HG03175 (cell line): Measurements from ENCODE around the gene PLEKHA3.
A peak's percentile ranks its signal among the peaks of the same experiment; 100 is the strongest.
"Not testable (repeated sequence)": the region's sequence is repeated elsewhere in the genome, so short reads cannot be mapped to it uniquely, and the experiment has no call there.

Experiments
- ATAC-seq: cut with Tn5 transposase; IDR thresholded peaks from one replicate; pipeline ENCODE4 v1.9.1; 2021; ENCODE audit warnings: mild to moderate bottlenecking, moderate library complexity; ENCODE audit not compliant: unreplicated experiment

PLEKHA3 gene

GRCh38 chr2:178480227-178481181, at the start of gene PLEKHA3:
Gene PLEKHA3, plus strand, starts transcription at chr2:178480457. Its CDS starts 413 bp downstream, at chr2:178480870.
- peak; percentile 58 for ATAC-seq

GRCh38 chr2:178436662-178437061, 43.6 kb upstream of the PLEKHA3 start:
- ATAC-seq: no peak

GRCh38 chr2:178441426-178441825, 38.8 kb upstream of the PLEKHA3 start:
- no peak for ATAC-seq

- no peak for ATAC-seq
Observed at GRCh38 chr2:178448968-178449661, 31.1 kb upstream of the PLEKHA3 start.

GRCh38 chr2:178449700-178450523, 30.3 kb upstream of the PLEKHA3 start:
- peak; percentile 5 for ATAC-seq

GRCh38 chr2:178450524-178450773, 29.8 kb upstream of the PLEKHA3 start:
- peak; percentile 57 for ATAC-seq

GRCh38 chr2:178450774-178451525, 29.3 kb upstream of the PLEKHA3 start, which contains the start of the genes PJVK and PRKRA:
Gene PJVK, plus strand, starts transcription at chr2:178451378. Its CDS starts 2,032 bp downstream, at chr2:178453410.
Gene PRKRA, minus strand, starts transcription at chr2:178451175. Its CDS starts 145 bp downstream, at chr2:178451030.
- peak; percentile 85 for ATAC-seq

GRCh38 chr2:178452334-178452733, 27.9 kb upstream of the PLEKHA3 start:
- ATAC-seq: no peak

- no peak for ATAC-seq
Observed at GRCh38 chr2:178452870-178453269, 27.4 kb upstream of the PLEKHA3 start.

- no peak for ATAC-seq
Observed at GRCh38 chr2:178455947-178456346, 24.3 kb upstream of the PLEKHA3 start.

- ATAC-seq: no peak
Observed at GRCh38 chr2:178457390-178457886, 22.8 kb upstream of the PLEKHA3 start.

- no peak for ATAC-seq
Observed at GRCh38 chr2:178469219-178469849, 10.9 kb upstream of the PLEKHA3 start.

- ATAC-seq: not testable (repeated sequence)
Observed at GRCh38 chr2:178471313-178471712, 8.9 kb upstream of the PLEKHA3 start.

GRCh38 chr2:178473373-178473772, 6.9 kb upstream of the PLEKHA3 start:
- ATAC-seq: no peak

- ATAC-seq: no peak
Observed at GRCh38 chr2:178473931-178474330, 6.3 kb upstream of the PLEKHA3 start.

- ATAC-seq: no peak
Observed at GRCh38 chr2:178474560-178474959, 5.7 kb upstream of the PLEKHA3 start.

GRCh38 chr2:178476477-178476876, 3.8 kb upstream of the PLEKHA3 start:
- ATAC-seq: no peak

- ATAC-seq: no peak
Observed at GRCh38 chr2:178477443-178478129, 2.7 kb upstream of the PLEKHA3 start.

- ATAC-seq: no peak
Observed at GRCh38 chr2:178478130-178478438, 2.2 kb upstream of the PLEKHA3 start.
